DLD1 (cell line): ENCODE results near the gene DUS4L.

Source experiments
- in situ Hi-C: cut with HindIII; loops from 2 replicates; pipeline ENCODE4 v1.10.0; 2017; ENCODE audit warnings: low sequenced_read_pairs

The DUS4L gene

DNA sequence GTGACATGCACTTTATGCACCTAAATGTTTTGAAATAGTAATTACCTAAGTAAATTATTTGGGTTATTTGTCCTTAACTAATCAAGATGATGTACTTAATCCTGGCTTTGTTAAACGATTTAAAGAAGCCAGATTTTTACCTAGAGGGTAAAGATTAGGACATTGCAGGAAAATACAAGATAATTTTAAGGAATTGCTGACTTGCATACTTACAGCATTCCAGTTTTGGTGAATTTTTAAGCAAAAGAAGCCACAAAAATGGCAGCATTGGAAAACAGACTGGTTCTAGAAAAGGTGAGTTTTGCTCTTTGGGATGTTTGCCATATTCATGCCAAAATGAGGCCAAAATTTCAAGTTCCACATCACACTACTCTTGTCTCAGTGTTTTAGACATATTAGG is 49.7 kb downstream of the DUS4L start:
- in situ Hi-C loops = no loop called here

DNA sequence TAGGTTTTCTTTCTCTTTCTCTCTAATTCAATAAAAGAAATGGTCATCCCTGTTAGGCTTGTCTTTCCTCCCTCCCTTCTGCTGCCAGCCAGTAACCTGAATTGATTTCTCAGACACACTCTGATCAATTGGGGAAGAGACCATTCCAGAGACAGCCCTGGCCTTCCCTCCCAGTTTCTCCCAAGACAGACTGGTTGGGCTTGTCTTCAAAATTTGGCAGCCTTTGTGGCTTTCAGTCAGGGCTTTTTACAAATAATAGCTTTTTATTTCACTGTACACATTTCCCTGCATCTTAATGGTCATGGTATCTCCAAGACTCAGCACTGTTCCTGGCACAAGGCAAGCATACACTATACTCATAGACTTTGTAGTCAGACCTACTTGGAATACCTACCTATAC is 50.2 kb downstream of the DUS4L start:
- in situ Hi-C loops = no loop called here

DNA sequence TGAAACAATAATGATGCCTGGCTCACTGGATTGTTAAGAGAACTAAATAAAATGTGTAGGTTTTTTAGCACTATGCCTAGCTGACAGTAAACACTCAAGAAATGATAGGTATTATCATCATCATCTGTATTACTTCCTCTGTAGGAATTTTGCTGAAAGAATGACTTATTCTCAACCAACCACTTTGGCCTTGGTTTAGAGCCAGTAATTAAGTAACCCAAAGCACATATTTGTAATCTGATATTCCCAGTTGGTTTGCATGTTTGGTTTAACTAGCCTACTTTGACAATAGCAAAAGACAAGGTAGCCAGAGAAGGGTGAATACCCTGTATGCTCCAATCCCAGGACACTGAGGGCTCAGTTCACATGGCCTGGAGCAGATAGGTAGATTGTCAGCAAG is 50.7 kb downstream of the DUS4L start:
- in situ Hi-C loops = no loop called here

- in situ Hi-C loops = no loop called here
These were observed 52.3 kb downstream of the DUS4L start for GRCh38 chr7:107615910-107616680.

DNA sequence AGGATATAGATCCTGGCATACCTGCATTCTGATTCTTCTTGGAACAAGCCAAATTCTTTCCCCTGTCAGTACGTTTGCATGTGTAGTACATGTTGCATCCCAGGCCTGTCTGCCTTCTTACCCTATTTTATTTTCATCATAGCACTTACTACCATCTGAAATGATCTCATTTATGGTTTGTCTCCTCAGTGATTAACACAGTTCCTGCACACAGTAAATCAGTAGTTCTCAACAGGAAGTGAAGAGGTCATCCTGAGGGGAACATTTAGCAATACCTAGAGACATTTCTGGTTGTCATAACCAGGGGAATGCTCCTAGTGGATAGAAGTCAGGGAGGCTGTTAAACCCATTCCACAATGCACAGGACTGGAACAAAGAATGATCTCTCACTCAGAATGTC is 58.7 kb downstream of the DUS4L start:
- in situ Hi-C loops = no loop called here

- in situ Hi-C loops = no loop called here
These were observed 59.1 kb downstream of the DUS4L start for GRCh38 chr7:107622894-107623293.

- in situ Hi-C loops = no loop called here
These were observed 63.2 kb downstream of the DUS4L start for GRCh38 chr7:107627002-107627401.
